ENCODE measurements around the gene ALB. TPM values are rescaled to one million over a fixed set of nuclear protein-coding genes. Genes with fewer than 3 reads are reported as not detected.

Gene ALB
- total and polyA plus RNA-seq, 2 of the 8 experiments (the other 6 are each of a cell fraction or from before 2014, with no cell fraction given), result 0.12 TPM; not detected in 1

- TF ChIP-seq CHD7 (IDR thresholded peaks at IDR 0.05; ENCODE audit: insufficient replicate concordance, low read length) (no peak), TAF7 (optimal IDR thresholded peaks at IDR 0.05; ENCODE audit: borderline replicate concordance, low read depth, low read length) (no peak), CHD2 (IDR thresholded peaks at IDR 0.05; ENCODE audit: low read length) (no peak), BACH1 (IDR thresholded peaks at IDR 0.05; ENCODE audit: low read length) (no peak), POLR2AphosphoS5 (IDR thresholded peaks at IDR 0.05; ENCODE audit: low read depth, low read length) (no peak), E2F6 (IDR thresholded peaks at IDR 0.05) (no peak), KDM1A (IDR thresholded peaks at IDR 0.05; ENCODE audit: borderline replicate concordance, low read length) (no peak), RAD21 (IDR thresholded peaks at IDR 0.05 in 1 of 2, conservative IDR thresholded peaks at IDR 0.05 in 1 of 2; ENCODE audit: low read depth in 2 of 2, low read length in 2 of 2) (no peak), SP1 (IDR thresholded peaks at IDR 0.05; ENCODE audit: low read depth, low read length) (no peak)
Measured at GRCh38 chr4:73435984-73436383, 31.9 kb downstream of the ALB start, which contains the start of gene AFP (continued).

Data from H1 (cell line).